Right lobe of liver (tissue), 6 donors: ENCODE measurements around the gene ZNF792. TPM values are rescaled to one million over a fixed set of nuclear protein-coding genes. Genes with fewer than 3 reads are reported as not detected.
"Not testable (repeated sequence)": the region's sequence is repeated elsewhere in the genome, so short reads cannot be mapped to it uniquely, and the experiment has no call there.

Source experiments
- ATAC-seq, 4 donors: fragments of 200-7000 bp; cut with Tn5 transposase; one replicate each; pipeline ENCODE4 v1.9.1; 2020; ENCODE audit warnings: mild to moderate bottlenecking in 4 of 4, moderate library complexity in 4 of 4
- DNase-seq, 3 donors: peaks; one replicate each; pipeline ENCODE4 v3.0.0-alpha.2; 2020
- H3K27ac ChIP-seq, 3 donors: fragments of 200-600 bp; one replicate each; pipeline ENCODE4 v1.8.0; 2022
- H3K27me3 ChIP-seq, 2 donors: fragments of 200-600 bp; one replicate each; pipeline ENCODE4 v1.8.0; 2022
- H3K36me3 ChIP-seq, 4 donors: fragments of 200-600 bp; sonication (generic) in 1 of 4; one replicate each; pipeline versions ENCODE4 v1.5.1 to v1.8.0; 2017 to 2022; ENCODE audit warnings: control low read depth in 1 of 4
- H3K4me1 ChIP-seq, 4 donors: fragments of 200-600 bp; sonication (generic) in 1 of 4; one replicate each; pipeline versions ENCODE4 v1.5.1 to v1.8.0; 2017 to 2022; ENCODE audit warnings: control low read depth in 1 of 4
- H3K4me3 ChIP-seq, 3 donors: fragments of 200-600 bp; one replicate each; pipeline ENCODE4 v1.8.0; 2022
- H3K9me3 ChIP-seq, 4 donors: fragments of 200-600 bp; sonication (generic) in 1 of 4; one replicate each; pipeline versions ENCODE4 v1.5.1 to v1.8.0; 2017 to 2022; ENCODE audit warnings: control low read depth in 1 of 4
- CTCF ChIP-seq, 4 donors: fragments of 200-600 bp in 3 of 4; fragments of 450-650 bp in 1 of 4; IDR thresholded peaks; one replicate each; pipeline versions ENCODE4 v1.5.1 to v1.8.0; 2016 to 2022; ENCODE audit warnings: antibody characterized with exemption in 4 of 4, mild to moderate bottlenecking in 2 of 4
- POLR2A ChIP-seq: fragments of 450-650 bp; IDR thresholded peaks from one replicate; pipeline ENCODE4 v1.6.1; 2017; ENCODE audit warnings: antibody characterized with exemption, mild to moderate bottlenecking
- WGBS: methylation state at CpG from one replicate; pipeline ENCODE4 v1.1.6; 2018; ENCODE audit warnings: low coverage, low lambda C conversion rate; ENCODE audit not compliant: insufficient coverage; ENCODE audit errors: missing lambda C conversion rate; 5-methylcytosine and 5-hydroxymethylcytosine counted together
- intact Hi-C, 2 donors: fragments of 100-400 bp; cut with DNase I; formaldehyde crosslinking; loops; one replicate each; pipeline versions ENCODE4 v1.11.2 to v1.14.1; 2022
- total RNA-seq, 6 experiments: library from RNA; depleted of rRNA in 2 of 6; stranded (reverse); fragments of >200 nt in 2 of 6; fragmentation: NEBNext Ultra II Directional in 3 of 6; extraction: Animal tissue kit (Norgen Biotek cat#: 25700) in 3 of 6; gene quantifications; one replicate each; pipeline versions ENCODE4 v1.1.0 to v1.2.4, GENCODE V29; 2016 to 2023
- donor health status: DM: no; HTN: yes; CAD: no.
- donor health status: DM: no; HTN: no; CAD: no.
- donor health status: DM: no; HTN: no; CAD: no.
- donor health status: DM: no; HTN: yes; CAD: no.
- donor health status: DM: no; HTN: yes; CAD: no.

Gene ZNF792
- total RNA-seq, 6 experiments from 2014 or later, result 2.6 to 3.8 (median 3.2) TPM

GRCh38 chr19:34972163-34972705 is 8.2 kb upstream of the ZNF792 start:
- Histone ChIP-seq H3K27me3 (no peaks in the 10 kb centered on the region), H3K36me3 (no peaks in the 10 kb centered on the region), H3K9me3 (peaks cover 0 to 5% (median 0%) of the 10 kb centered on the region in 4 donors), H3K4me1 (peaks cover 0 to 10% (median 2%) of the 10 kb centered on the region in 4 donors), H3K4me3 (no peak overlapping the region), H3K27ac (no peak overlapping the region)
- no peak for ATAC-seq
- TF ChIP-seq CTCF (IDR thresholded peaks at IDR 0.05) (no peak), POLR2A (no peak)
- peak in 2 of 3 donors; percentile 7 to 21 for DNase-seq
- WGBS, result 89% methylated on average over 4 of the region's 7 CpGs
- intact Hi-C loops, result loop anchor here (5.0 kb wide), 1 partner anchor 40 kb away; no protein-coding TSS in a partner anchor

GRCh38 chr19:34970185-34970780 is 6.3 kb upstream of the ZNF792 start:
- not testable (repeated sequence) for H3K4me1 ChIP-seq, H3K27me3 ChIP-seq, H3K9me3 ChIP-seq, H3K36me3 ChIP-seq, H3K4me3 ChIP-seq, ATAC-seq, H3K27ac ChIP-seq
- 64% methylated on average over 6 of the region's 12 CpGs for WGBS
- peak in 1 of 3 donors; percentile 27 for DNase-seq
- intact Hi-C loops, result loop anchor here (5.0 kb wide), 1 partner anchor 42 kb away; no protein-coding TSS in a partner anchor

- H3K4me1 ChIP-seq, result peaks cover 0 to 4% (median 2%) of the 10 kb centered on the region in 4 donors
- DNase-seq (no peak), ATAC-seq (no peak)
- H3K4me3 ChIP-seq, result no peak overlapping the region
- no peaks in the 10 kb centered on the region for H3K9me3 ChIP-seq
- H3K27me3 ChIP-seq, result no peaks in the 10 kb centered on the region
- no CpG with 5 or more reads among the region's 6 CpGs for WGBS
- intact Hi-C loops, result loop anchor here (5.0 kb wide), 1 partner anchor 43 kb away; no protein-coding TSS in a partner anchor
- no peaks in the 10 kb centered on the region for H3K36me3 ChIP-seq
- no peak overlapping the region for H3K27ac ChIP-seq
- TF ChIP-seq POLR2A, result no peak
- TF ChIP-seq CTCF (IDR thresholded peaks at IDR 0.05), result no peak
These were observed 5.7 kb upstream of the ZNF792 start for GRCh38 chr19:34969721-34970120.

GRCh38 chr19:34967551-34967950 is 3.5 kb upstream of the ZNF792 start:
- TF ChIP-seq CTCF (IDR thresholded peaks at IDR 0.05), result no peak
- TF ChIP-seq POLR2A, result no peak
- 66% methylated on average over 4 of the region's 6 CpGs for WGBS
- intact Hi-C loops, result no loop called here
- ATAC-seq (no peak), DNase-seq (no peak)
- Histone ChIP-seq H3K4me3 (no peak overlapping the region), H3K27me3 (no peaks in the 10 kb centered on the region), H3K9me3 (no peaks in the 10 kb centered on the region), H3K4me1 (peaks cover 0 to 7% (median 0%) of the 10 kb centered on the region in 4 donors), H3K36me3 (no peaks in the 10 kb centered on the region), H3K27ac (no peak overlapping the region)

GRCh38 chr19:34965505-34965904 is 1.5 kb upstream of the ZNF792 start:
- intact Hi-C loops, H3K9me3 ChIP-seq, DNase-seq, H3K36me3 ChIP-seq, H3K27me3 ChIP-seq, H3K4me1 ChIP-seq, H3K4me3 ChIP-seq, H3K27ac ChIP-seq, ATAC-seq: not testable (repeated sequence)
- 69% methylated on average over 2 of the region's 5 CpGs for WGBS
